IMR-90 (cell line): ENCODE data around the gene LRRC4. TPM values are rescaled to one million over a fixed set of nuclear protein-coding genes. Genes with fewer than 3 reads are reported as not detected.

Source experiments
- ATAC-seq: fragments of 200-7000 bp; cut with Tn5 transposase; 2 replicates; pipeline ENCODE4 v1.9.1; 2020; ENCODE audit warnings: low read depth, mild to moderate bottlenecking, moderate library complexity
- BruUV-seq: library from RNA; stranded (reverse); fragments of 400-500 nt; replicated peaks from 2 replicates; lab custom pipeline; 2021; lab: Mats Ljungman, UMichigan
- CTCF ChIA-PET: fragments of 300-600 bp; formaldehyde crosslinking; extraction: SDS; loops from one replicate; lab custom pipeline; 2021; ENCODE audit warnings: antibody characterized with exemption; lab: Yijun Ruan, JAX
- POLR2A ChIA-PET: fragments of 300-600 bp; sonication (Branson Sonifier 250); formaldehyde crosslinking; loops from one replicate; lab custom pipeline; 2022; ENCODE audit warnings: antibody characterized with exemption; ENCODE audit not compliant: unreplicated experiment; lab: Charles Lee
- DNase-seq: peaks from one replicate; pipeline ENCODE4 v3.0.0; 2013
- H2AFZ ChIP-seq: replicated peaks from 2 replicates; pipeline ENCODE3; 2013; ENCODE audit warnings: low read length, mild to moderate bottlenecking; ENCODE audit not compliant: poor library complexity
- H2AK5ac ChIP-seq: 2 replicates; pipeline ENCODE4 v1.6.1; 2013; ENCODE audit warnings: low read depth, low read length, inconsistent platforms
- H2AK9ac ChIP-seq: replicated peaks from 2 replicates; pipeline ENCODE3; 2013; ENCODE audit warnings: mild to moderate bottlenecking, low read depth, low read length, moderate library complexity; ENCODE audit not compliant: poor library complexity
- H2BK120ac ChIP-seq: 2 replicates; pipeline ENCODE4 v1.6.1; 2013; ENCODE audit warnings: low read depth, low read length, inconsistent platforms
- H2BK15ac ChIP-seq: 3 replicates; pipeline ENCODE4 v1.6.1; 2013; ENCODE audit warnings: low read depth, low read length, inconsistent platforms
- H2BK20ac ChIP-seq: 2 replicates; pipeline ENCODE4 v1.6.1; 2013; ENCODE audit warnings: low read depth, mild to moderate bottlenecking, inconsistent platforms, low read length, moderate library complexity
- H2BK5ac ChIP-seq: 2 replicates; pipeline ENCODE4 v1.6.1; 2013; ENCODE audit warnings: mild to moderate bottlenecking, low read depth, low read length, inconsistent platforms; ENCODE audit not compliant: poor library complexity, severe bottlenecking
- H3K14ac ChIP-seq: replicated peaks from 2 replicates; pipeline ENCODE4 v1.6.1; 2013; ENCODE audit warnings: low read depth, low read length, inconsistent platforms
- H3K18ac ChIP-seq: 2 replicates; pipeline ENCODE4 v1.6.1; 2013; ENCODE audit warnings: low read depth, low read length, control low read depth
- H3K23ac ChIP-seq: 2 replicates; pipeline ENCODE4 v1.6.1; 2013; ENCODE audit warnings: low read depth, low read length, inconsistent platforms
- H3K27ac ChIP-seq: 2 replicates; pipeline ENCODE4 v1.5.1; 2013; ENCODE audit warnings: mild to moderate bottlenecking, control low read depth, low read length; ENCODE audit not compliant: insufficient read depth
- H3K27me3 ChIP-seq: 2 replicates; pipeline ENCODE4 v1.6.1; 2013; ENCODE audit warnings: low read length; ENCODE audit not compliant: control insufficient read depth, insufficient read depth
- H3K36me3 ChIP-seq: 2 replicates; pipeline ENCODE4 v1.6.1; 2013; ENCODE audit warnings: low read length, mixed read lengths; ENCODE audit not compliant: control insufficient read depth, insufficient read depth
- H3K4ac ChIP-seq: 2 replicates; pipeline ENCODE4 v1.6.1; 2013; ENCODE audit warnings: low read depth, low read length, inconsistent platforms
- H3K4me1 ChIP-seq: 2 replicates; pipeline ENCODE4 v1.6.1; 2013; ENCODE audit warnings: low read length, mixed read lengths; ENCODE audit not compliant: control insufficient read depth, insufficient read depth
- H3K4me2 ChIP-seq: 2 replicates; pipeline ENCODE4 v1.6.1; 2013; ENCODE audit warnings: low read depth, mild to moderate bottlenecking, control low read depth, low read length, moderate library complexity
- H3K4me3 ChIP-seq: 2 replicates; pipeline ENCODE4 v1.5.1; 2013; ENCODE audit warnings: low read depth, mild to moderate bottlenecking, control low read depth, low read length, moderate library complexity; ENCODE audit not compliant: insufficient read depth
- H3K56ac ChIP-seq: 2 replicates; pipeline ENCODE4 v1.6.1; 2013; ENCODE audit warnings: low read length, inconsistent platforms; ENCODE audit not compliant: insufficient read depth; ENCODE audit errors: extremely low read depth
- H3K79me1 ChIP-seq, 2 experiments: 2 replicates each; pipeline ENCODE4 v1.6.1; 2013; ENCODE audit warnings: low read length in 2 of 2, inconsistent platforms in 1 of 2, low read depth in 1 of 2
- H3K9ac ChIP-seq: 2 replicates; pipeline ENCODE4 v1.6.1; 2013; ENCODE audit warnings: low read depth, low read length, control low read depth
- H3K9me1 ChIP-seq: 2 replicates; pipeline ENCODE4 v1.6.1; 2013; ENCODE audit warnings: low read length, inconsistent platforms; ENCODE audit not compliant: insufficient read depth
- H3K9me3 ChIP-seq: 2 replicates; pipeline ENCODE4 v1.6.1; 2013; ENCODE audit warnings: low read length; ENCODE audit not compliant: control insufficient read depth, insufficient read depth
- H4K20me1 ChIP-seq: 2 replicates; pipeline ENCODE4 v1.6.1; 2013; ENCODE audit warnings: low read length, inconsistent platforms; ENCODE audit not compliant: insufficient read depth
- H4K5ac ChIP-seq: 2 replicates; pipeline ENCODE4 v1.6.1; 2013; ENCODE audit warnings: mild to moderate bottlenecking, low read depth, low read length, control low read depth
- H4K8ac ChIP-seq, 2 experiments: 2 replicates each; pipeline ENCODE4 v1.6.1; 2013; ENCODE audit warnings: low read depth in 2 of 2, low read length in 2 of 2, control low read depth in 1 of 2, inconsistent platforms in 1 of 2
- H4K91ac ChIP-seq: 2 replicates; pipeline ENCODE4 v1.6.1; 2013; ENCODE audit warnings: low read depth, low read length, inconsistent platforms; ENCODE audit not compliant: insufficient read depth
- BHLHE40 ChIP-seq: fragments of 150-350 bp; IDR thresholded peaks from 2 replicates; pipeline ENCODE4 v1.6.1; 2016; ENCODE audit warnings: mild to moderate bottlenecking, low read depth, low read length
- CEBPB ChIP-seq: IDR thresholded peaks from 2 replicates; pipeline ENCODE4 v1.6.1; 2012; ENCODE audit warnings: low read depth, low read length, improper control_type of control experiment
- CHD1 ChIP-seq: IDR thresholded peaks from 2 replicates; pipeline ENCODE4 v1.6.1; 2012; ENCODE audit warnings: low read depth, low read length, improper control_type of control experiment
- CTCF ChIP-seq: conservative IDR thresholded peaks from 2 replicates; pipeline ENCODE4 v1.5.1; 2012; ENCODE audit warnings: mild to moderate bottlenecking, low read depth, low read length, improper control_type of control experiment
- ELK1 ChIP-seq: fragments of 150-350 bp; IDR thresholded peaks from 2 replicates; pipeline ENCODE4 v1.6.1; 2016; ENCODE audit warnings: low read depth, mild to moderate bottlenecking, low read length, moderate library complexity, borderline replicate concordance
- FOS ChIP-seq: fragments of 150-350 bp; IDR thresholded peaks from 2 replicates; pipeline ENCODE4 v1.6.1; 2016; ENCODE audit warnings: low read depth, low read length
- MAFK ChIP-seq: IDR thresholded peaks from 2 replicates; pipeline ENCODE4 v1.6.1; 2012; ENCODE audit warnings: low read depth, low read length, improper control_type of control experiment
- MAZ ChIP-seq: IDR thresholded peaks from 2 replicates; pipeline ENCODE4 v1.6.1; 2012; ENCODE audit warnings: low read depth, mild to moderate bottlenecking, low read length, improper control_type of control experiment, moderate library complexity, borderline replicate concordance
- MXI1 ChIP-seq: IDR thresholded peaks from 2 replicates; pipeline ENCODE4 v1.6.1; 2012; ENCODE audit warnings: low read depth, mild to moderate bottlenecking, low read length, moderate library complexity, borderline replicate concordance
- NFE2L2 ChIP-seq: fragments of 150-350 bp; IDR thresholded peaks from 2 replicates; pipeline ENCODE4 v1.6.1; 2016; ENCODE audit warnings: low read depth, mild to moderate bottlenecking, low read length
- POLR2A ChIP-seq: IDR thresholded peaks from 2 replicates; pipeline ENCODE4 v1.6.1; 2012; ENCODE audit warnings: mild to moderate bottlenecking, low read depth, low read length
- RAD21 ChIP-seq: IDR thresholded peaks from 2 replicates; pipeline ENCODE4 v1.6.1; 2012; ENCODE audit warnings: low read length, improper control_type of control experiment
- RCOR1 ChIP-seq: IDR thresholded peaks from 2 replicates; pipeline ENCODE4 v1.6.1; 2012; ENCODE audit warnings: mild to moderate bottlenecking, low read length, improper control_type of control experiment; ENCODE audit not compliant: insufficient replicate concordance
- RFX5 ChIP-seq: IDR thresholded peaks from 2 replicates; pipeline ENCODE4 v1.8.0; 2012; ENCODE audit warnings: low read depth, mild to moderate bottlenecking, low read length, moderate library complexity
- SMC3 ChIP-seq: fragments of 150-350 bp; IDR thresholded peaks from 2 replicates; pipeline ENCODE4 v1.6.1; 2016; ENCODE audit warnings: low read depth, mild to moderate bottlenecking, antibody characterized with exemption, low read length, moderate library complexity
- USF2 ChIP-seq: fragments of 150-350 bp; IDR thresholded peaks from 2 replicates; pipeline ENCODE4 v1.6.1; 2017; ENCODE audit warnings: mild to moderate bottlenecking, antibody characterized with exemption, low read length, low read depth
- WGBS, 2 experiments: methylation state at CpG; one replicate each; pipeline versions ENCODE4 v1.1.5 to v1.1.7; 2013; ENCODE audit warnings: missing lambda C conversion rate in 2 of 2; ENCODE audit not compliant: insufficient read length in 1 of 2; ENCODE audit errors: extremely low coverage in 2 of 2; 5-methylcytosine and 5-hydroxymethylcytosine counted together
- dilution Hi-C: fragments of 300-500 bp; cut with HindIII; formaldehyde crosslinking; loops from one replicate; pipeline ENCODE4 v1.14.3; 2018; ENCODE audit warnings: low sequenced_read_pairs; ENCODE audit not compliant: unreplicated experiment
- in situ Hi-C: fragments of 300-500 bp; cut with MboI; formaldehyde crosslinking; loops from 3 replicates; pipeline ENCODE4 v1.14.3; 2019; ENCODE audit warnings: low sequenced_read_pairs, inconsistent platforms, mixed read lengths
- intact Hi-C: fragments of 100-400 bp; cut with micrococcal nuclease; formaldehyde crosslinking; loops from 2 replicates; pipeline ENCODE4 v1.10.0; 2022
- polyA plus RNA-seq, 3 experiments: library from polyadenylated mRNA; depleted of rRNA; stranded (reverse); fragments of >200 nt; gene quantifications; 2 replicates each; pipeline ENCODE4 v1.2.3, GENCODE V29; 2012; ENCODE audit warnings: low replicate concordance in 1 of 3
- total RNA-seq: library from RNA; depleted of rRNA; stranded (reverse); fragments of >200 nt; gene quantifications from 2 replicates; pipeline ENCODE4 v1.2.3, GENCODE V29; 2012

LRRC4 gene
- total and polyA plus RNA-seq, 2 of the 4 experiments (the other 2 are of a cell fraction), result 0.54 to 0.55 TPM

- dilution Hi-C loops, result no loop called here
Observed at GRCh38 chr7:128034825-128035224, 3.6 kb upstream of the LRRC4 start.

More at GRCh38 chr7:128034825-128035224, 3.6 kb upstream of the LRRC4 start:
- TF ChIP-seq POLR2A, result no peak
- no peak for TF ChIP-seq BHLHE40
- TF ChIP-seq CTCF, result no peak
- no peak for TF ChIP-seq FOS
- no peak for TF ChIP-seq MAZ
- TF ChIP-seq CEBPB, result no peak
- TF ChIP-seq CHD1, result no peak
- no peak for TF ChIP-seq USF2
- TF ChIP-seq MAFK, result no peak
- TF ChIP-seq MXI1, result no peak
- TF ChIP-seq RFX5, result no peak
- TF ChIP-seq RCOR1, result no peak
- no peak for TF ChIP-seq RAD21
- TF ChIP-seq SMC3, result no peak
- no peak for TF ChIP-seq NFE2L2
- no peak for TF ChIP-seq ELK1
- 0 out of 2 replicates have a peak overlapping the region, but pooled peaks have one; percentile 19 for H3K23ac ChIP-seq
- no peak overlapping the region for H3K4ac ChIP-seq
- no peak overlapping the region for H3K27ac ChIP-seq
- no TSS peak for BruUV-seq
- H4K5ac ChIP-seq, result no peak overlapping the region
- H3K56ac ChIP-seq, result no peak overlapping the region
- no CpG with 5 or more reads among the region's 2 CpGs for WGBS, 2 experiments
- no peak overlapping the region for H2BK5ac ChIP-seq
- no peaks in the 10 kb centered on the region; the same call in 1 of the 2 replicates for H3K36me3 ChIP-seq
- H4K20me1 ChIP-seq, result peaks cover 59% of the 10 kb centered on the region
- no peak overlapping the region for H4K8ac ChIP-seq
- no peak overlapping the region for H2BK20ac ChIP-seq
- POLR2A ChIA-PET, result no interaction called here
- H2BK15ac ChIP-seq, result no peak overlapping the region
- H3K27me3 ChIP-seq, result no peaks in the 10 kb centered on the region
- no peak overlapping the region for H3K18ac ChIP-seq
- H3K9me3 ChIP-seq, result no peaks in the 10 kb centered on the region
- H2AK9ac ChIP-seq, result no peak overlapping the region
- peaks cover 32 to 49% of the 10 kb centered on the region in 2 experiments for H3K79me1 ChIP-seq
- H2BK120ac ChIP-seq, result no peak overlapping the region
- no peak overlapping the region for H4K91ac ChIP-seq
- no peak overlapping the region for H2AFZ ChIP-seq
- 0 out of 2 replicates have a peak, but pooled peaks cover 3% of the 10 kb centered on the region for H3K9me1 ChIP-seq
- intact Hi-C loops (loop anchor here (1.0 to 10.0 kb wide), 3 partner anchors 174 to 450 kb away; partner anchors contain the start of genes ARF5 and GCC1), in situ Hi-C loops (no loop called here)
- no peak overlapping the region for H3K4me3 ChIP-seq
- ATAC-seq, result no peak
- no peak for DNase-seq
- H3K4me1 ChIP-seq, result peaks cover 5% of the 10 kb centered on the region; the same call in 1 of the 2 replicates
- CTCF ChIA-PET, result interaction anchor here (0.9 to 1.2 kb wide), 2 partner anchors 9 to 328 kb away, joined by 3 to 4 read pairs; no protein-coding TSS in a partner anchor
- no peak overlapping the region for H2AK5ac ChIP-seq
- H3K4me2 ChIP-seq, result no peak overlapping the region
- no peak overlapping the region for H3K14ac ChIP-seq
- H3K9ac ChIP-seq, result no peak overlapping the region
